ENCODE measurements around the gene CCR5AS.

CCR5AS gene

DNA sequence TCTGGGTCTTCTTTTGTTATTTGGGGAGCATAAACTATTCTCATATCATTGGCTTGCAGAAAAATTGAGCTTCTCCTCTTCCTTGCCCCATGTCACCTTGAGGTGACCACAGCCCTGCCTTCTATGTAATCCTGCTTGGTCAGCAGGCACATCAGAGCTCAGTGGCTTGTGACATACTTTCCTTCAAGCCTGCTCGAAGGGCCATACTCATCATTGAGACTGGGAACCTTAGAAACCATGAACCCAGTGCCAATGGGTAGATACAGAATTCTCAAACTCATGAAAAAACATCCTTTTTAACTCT is 56.7 kb downstream of the CCR5AS start:
- Histone ChIP-seq H3K79me2 (no peaks in the 10 kb centered on the region), H3K4me2 (no peak overlapping the region), H3K9me2 (replicated peaks; ENCODE audit: insufficient read depth) (no peaks in the 10 kb centered on the region), H3K36me3 (replicated peaks; ENCODE audit: insufficient read depth, low read depth) (no peaks in the 10 kb centered on the region), H3K4me3 (no peak overlapping the region), H3K4me1 (ENCODE audit: insufficient read depth) (peaks cover 7% of the 10 kb centered on the region), H3K27ac (no peak overlapping the region), H3K27me3 (no peaks in the 10 kb centered on the region), H4K20me1 (ENCODE audit: insufficient read depth, poor library complexity, severe bottlenecking) (no peaks in the 10 kb centered on the region), H2AFZ (no peak overlapping the region), H3K9me3 (ENCODE audit: low read depth) (no peaks in the 10 kb centered on the region)
- DNase-seq (ENCODE audit: low spot score), result no peak
- 83% methylated on average over 1 of the region's 1 CpG for WGBS (ENCODE audit: low lambda C conversion rate, missing lambda C conversion rate)
- TF ChIP-seq EZH2phosphoT487 (IDR thresholded peaks at IDR 0.05; ENCODE audit: low read depth, severe bottlenecking, unreplicated experiment) (no peak), EZH2 (IDR thresholded peaks at IDR 0.05; ENCODE audit: borderline replicate concordance) (no peak)
- TF ChIP-seq, protein P1, sequence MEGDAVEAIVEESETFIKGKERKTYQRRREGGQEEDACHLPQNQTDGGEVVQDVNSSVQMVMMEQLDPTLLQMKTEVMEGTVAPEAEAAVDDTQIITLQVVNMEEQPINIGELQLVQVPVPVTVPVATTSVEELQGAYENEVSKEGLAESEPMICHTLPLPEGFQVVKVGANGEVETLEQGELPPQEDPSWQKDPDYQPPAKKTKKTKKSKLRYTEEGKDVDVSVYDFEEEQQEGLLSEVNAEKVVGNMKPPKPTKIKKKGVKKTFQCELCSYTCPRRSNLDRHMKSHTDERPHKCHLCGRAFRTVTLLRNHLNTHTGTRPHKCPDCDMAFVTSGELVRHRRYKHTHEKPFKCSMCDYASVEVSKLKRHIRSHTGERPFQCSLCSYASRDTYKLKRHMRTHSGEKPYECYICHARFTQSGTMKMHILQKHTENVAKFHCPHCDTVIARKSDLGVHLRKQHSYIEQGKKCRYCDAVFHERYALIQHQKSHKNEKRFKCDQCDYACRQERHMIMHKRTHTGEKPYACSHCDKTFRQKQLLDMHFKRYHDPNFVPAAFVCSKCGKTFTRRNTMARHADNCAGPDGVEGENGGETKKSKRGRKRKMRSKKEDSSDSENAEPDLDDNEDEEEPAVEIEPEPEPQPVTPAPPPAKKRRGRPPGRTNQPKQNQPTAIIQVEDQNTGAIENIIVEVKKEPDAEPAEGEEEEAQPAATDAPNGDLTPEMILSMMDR (IDR thresholded peaks at IDR 0.05; ENCODE audit: poor library complexity), result no peak

DNA sequence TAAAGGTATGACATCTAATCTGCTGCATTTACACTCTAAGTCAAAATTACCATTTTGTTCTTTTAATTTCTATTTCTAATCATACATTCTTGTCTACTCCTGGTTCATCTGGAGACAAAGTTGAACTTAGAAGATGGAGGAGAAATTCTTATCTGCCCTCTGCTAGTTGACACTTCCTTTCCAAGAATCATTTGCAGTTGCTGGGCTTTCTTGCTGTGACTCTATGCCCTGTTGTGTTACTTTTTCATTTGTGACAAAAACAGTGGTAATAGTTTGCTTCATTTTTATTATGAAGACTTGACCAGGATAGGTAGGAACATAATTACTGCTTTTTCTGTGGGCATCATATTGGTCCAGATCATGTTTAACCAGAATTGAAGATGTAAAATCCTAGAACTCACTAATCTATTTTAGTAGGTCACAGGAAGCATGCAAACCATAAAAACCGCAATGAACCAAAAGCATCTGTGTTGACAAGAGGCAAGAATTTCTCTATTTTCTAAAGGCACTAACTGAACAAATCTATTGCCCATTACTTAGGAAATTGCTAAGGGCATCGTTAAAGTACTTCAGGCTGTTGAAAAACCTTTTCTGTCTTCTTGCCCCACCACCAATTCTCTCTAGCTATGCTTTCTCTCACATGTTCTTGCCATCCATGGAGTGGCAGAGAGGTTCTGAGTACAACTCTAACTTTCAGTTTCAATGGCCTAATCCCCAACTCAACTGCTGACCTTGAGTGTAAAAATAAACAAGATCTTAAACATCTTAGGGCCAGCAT is 57.2 kb downstream of the CCR5AS start:
- H3K4me3 ChIP-seq, result no peak overlapping the region
- no peaks in the 10 kb centered on the region for H3K9me2 ChIP-seq (replicated peaks; ENCODE audit: insufficient read depth)
- H3K4me2 ChIP-seq, result no peak overlapping the region
- no peaks in the 10 kb centered on the region for H3K9me3 ChIP-seq (ENCODE audit: low read depth)
- peaks cover 7% of the 10 kb centered on the region for H3K4me1 ChIP-seq (ENCODE audit: insufficient read depth)
- H3K36me3 ChIP-seq (replicated peaks; ENCODE audit: insufficient read depth, low read depth), result no peaks in the 10 kb centered on the region
- no peak for TF ChIP-seq EZH2 (IDR thresholded peaks at IDR 0.05; ENCODE audit: borderline replicate concordance)
- H3K27ac ChIP-seq, result no peak overlapping the region
- no peak for DNase-seq (ENCODE audit: low spot score)
- no peak overlapping the region for H2AFZ ChIP-seq
- H4K20me1 ChIP-seq (ENCODE audit: insufficient read depth, poor library complexity, severe bottlenecking), result no peaks in the 10 kb centered on the region
- 86% methylated on average over 2 of the region's 2 CpGs for WGBS (ENCODE audit: low lambda C conversion rate, missing lambda C conversion rate)
- H3K27me3 ChIP-seq, result no peaks in the 10 kb centered on the region
- H3K79me2 ChIP-seq, result no peaks in the 10 kb centered on the region

GRCh38 chr3:46348823-46349482 is 57.9 kb downstream of the CCR5AS start:
- Histone ChIP-seq H4K20me1 (ENCODE audit: insufficient read depth, poor library complexity, severe bottlenecking) (no peaks in the 10 kb centered on the region), H3K9me3 (ENCODE audit: low read depth) (no peaks in the 10 kb centered on the region), H3K36me3 (replicated peaks; ENCODE audit: insufficient read depth, low read depth) (no peaks in the 10 kb centered on the region), H3K27me3 (no peaks in the 10 kb centered on the region), H3K4me2 (no peak overlapping the region), H3K4me1 (ENCODE audit: insufficient read depth) (peaks cover 1% of the 10 kb centered on the region), H3K79me2 (no peaks in the 10 kb centered on the region), H3K4me3 (no peak overlapping the region), H3K27ac (no peak overlapping the region), H2AFZ (no peak overlapping the region), H3K9me2 (replicated peaks; ENCODE audit: insufficient read depth) (no peaks in the 10 kb centered on the region)
- no peak for DNase-seq (ENCODE audit: low spot score)
- TF ChIP-seq EZH2 (IDR thresholded peaks at IDR 0.05; ENCODE audit: borderline replicate concordance) (no peak), EZH2phosphoT487 (IDR thresholded peaks at IDR 0.05; ENCODE audit: low read depth, severe bottlenecking, unreplicated experiment) (no peak)
- TF ChIP-seq, protein P1 (IDR thresholded peaks at IDR 0.05; ENCODE audit: poor library complexity), result no peak
- 85% methylated on average over 3 of the region's 3 CpGs for WGBS (ENCODE audit: low lambda C conversion rate, missing lambda C conversion rate)

DNA sequence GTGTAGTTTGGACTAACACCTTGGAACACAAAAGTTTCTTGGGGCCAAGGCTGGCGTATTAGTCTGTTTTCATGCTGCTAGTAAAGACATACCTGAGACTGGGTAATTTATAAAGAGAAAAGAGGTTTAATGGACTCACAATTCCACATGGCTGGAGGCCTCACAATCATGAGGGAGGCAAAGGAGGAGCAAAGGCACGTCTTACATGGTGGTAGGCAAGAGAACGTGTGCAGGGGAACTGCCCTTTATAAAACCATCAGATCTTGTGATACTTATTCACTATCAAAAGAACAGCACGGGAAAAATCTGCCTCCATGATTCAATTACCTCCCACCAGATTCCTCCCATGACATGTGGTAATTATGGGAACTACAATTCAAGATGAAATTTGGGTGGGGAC is 62.4 kb downstream of the CCR5AS start:
- no peak for DNase-seq (ENCODE audit: low spot score)
- no peak overlapping the region for H3K4me3 ChIP-seq
- 82% methylated on average over 4 of the region's 4 CpGs for WGBS (ENCODE audit: low lambda C conversion rate, missing lambda C conversion rate)
- H3K4me2 ChIP-seq, result no peak overlapping the region
- no peaks in the 10 kb centered on the region for H3K79me2 ChIP-seq
- H3K27ac ChIP-seq, result no peak overlapping the region
- no peaks in the 10 kb centered on the region for H3K4me1 ChIP-seq (ENCODE audit: insufficient read depth)
- no peaks in the 10 kb centered on the region for H3K36me3 ChIP-seq (replicated peaks; ENCODE audit: insufficient read depth, low read depth)
- H4K20me1 ChIP-seq (ENCODE audit: insufficient read depth, poor library complexity, severe bottlenecking), result no peaks in the 10 kb centered on the region
- H3K9me2 ChIP-seq (replicated peaks; ENCODE audit: insufficient read depth), result no peaks in the 10 kb centered on the region
- H2AFZ ChIP-seq, result no peak overlapping the region
- no peaks in the 10 kb centered on the region for H3K9me3 ChIP-seq (ENCODE audit: low read depth)
- no peaks in the 10 kb centered on the region for H3K27me3 ChIP-seq
- no peak for TF ChIP-seq EZH2phosphoT487 (IDR thresholded peaks at IDR 0.05; ENCODE audit: low read depth, severe bottlenecking, unreplicated experiment)
- TF ChIP-seq EZH2 (IDR thresholded peaks at IDR 0.05; ENCODE audit: borderline replicate concordance), result no peak
- TF ChIP-seq, protein P1 (IDR thresholded peaks at IDR 0.05; ENCODE audit: poor library complexity), result no peak

Measured in hepatocyte (in vitro differentiated cells).